IPS-18a (cell line): ENCODE results near the gene TAX1BP3.

Experiments
- H3K27ac ChIP-seq: one replicate; pipeline ENCODE4 v1.5.1; 2013; ENCODE audit warnings: low read length
- H3K27me3 ChIP-seq: one replicate; pipeline ENCODE4 v1.6.1; 2013; ENCODE audit warnings: mild to moderate bottlenecking, low read length; ENCODE audit not compliant: control insufficient read depth, insufficient read depth
- H3K36me3 ChIP-seq: one replicate; pipeline ENCODE4 v1.6.1; 2013; ENCODE audit warnings: low read depth, low read length; ENCODE audit not compliant: control insufficient read depth
- H3K4me1 ChIP-seq: one replicate; pipeline ENCODE4 v1.6.1; 2013; ENCODE audit warnings: low read depth, low read length; ENCODE audit not compliant: control insufficient read depth
- H3K4me3 ChIP-seq: one replicate; pipeline ENCODE4 v1.5.1; 2013; ENCODE audit warnings: low read length
- H3K9ac ChIP-seq: one replicate; pipeline ENCODE4 v1.6.1; 2013; ENCODE audit warnings: mild to moderate bottlenecking, low read length, moderate library complexity
- H3K9me3 ChIP-seq: one replicate; pipeline ENCODE4 v1.6.1; 2013; ENCODE audit warnings: low read depth, low read length; ENCODE audit not compliant: control insufficient read depth

TAX1BP3 gene

DNA sequence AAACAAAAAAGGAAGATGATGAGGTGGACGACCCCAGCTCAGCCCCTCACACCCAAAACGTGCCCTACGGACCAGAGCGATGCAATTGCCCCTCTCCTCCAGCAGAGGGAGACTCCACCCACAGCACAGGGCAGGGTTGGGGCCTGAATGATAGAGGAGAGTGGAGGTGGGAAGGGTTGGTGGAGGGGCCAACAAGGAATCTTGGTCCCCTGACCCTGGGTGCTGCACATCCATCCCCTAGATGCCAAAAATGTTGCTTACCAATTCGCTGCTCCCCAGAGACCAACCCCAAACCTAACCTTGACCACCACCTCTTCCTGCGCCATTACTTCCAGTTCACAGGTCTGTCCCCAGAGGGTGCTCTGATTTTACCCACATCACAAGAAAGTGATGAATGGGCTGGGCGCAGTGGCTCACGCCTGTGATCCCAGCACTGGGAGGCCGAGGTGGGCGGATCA, 14.7 kb upstream of the TAX1BP3 start:
- no peaks in the 10 kb centered on the region for H3K9me3 ChIP-seq
- no peak overlapping the region for H3K9ac ChIP-seq
- H3K4me1 ChIP-seq: peaks cover 2% of the 10 kb centered on the region
- no peaks in the 10 kb centered on the region for H3K27me3 ChIP-seq
- no peaks in the 10 kb centered on the region for H3K36me3 ChIP-seq
- H3K4me3 ChIP-seq: no peak overlapping the region
- H3K27ac ChIP-seq: no peak overlapping the region

DNA sequence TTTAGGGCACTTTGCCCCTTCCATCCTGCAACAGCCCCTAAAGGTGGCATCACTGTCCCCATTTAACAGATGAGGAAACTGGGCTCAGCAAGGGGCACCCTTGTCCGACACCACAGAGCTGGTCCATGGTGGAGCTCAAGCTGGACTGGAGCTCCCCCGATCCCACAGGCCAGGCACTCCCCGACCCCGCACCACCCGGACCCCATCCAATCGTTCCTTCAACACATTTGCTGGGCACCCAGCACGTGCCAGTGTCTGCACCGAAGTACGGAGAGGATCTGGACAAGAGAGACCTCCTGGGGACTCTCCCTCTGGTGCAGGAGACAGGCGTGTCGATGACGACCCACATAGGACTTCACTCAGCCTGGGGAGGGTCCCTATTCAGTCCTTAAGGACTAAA, 13.7 kb upstream of the TAX1BP3 start:
- no peaks in the 10 kb centered on the region for H3K36me3 ChIP-seq
- H3K27ac ChIP-seq: no peak overlapping the region
- H3K27me3 ChIP-seq: no peaks in the 10 kb centered on the region
- peaks cover 6% of the 10 kb centered on the region for H3K4me1 ChIP-seq
- no peak overlapping the region for H3K4me3 ChIP-seq
- H3K9ac ChIP-seq: no peak overlapping the region
- no peaks in the 10 kb centered on the region for H3K9me3 ChIP-seq

DNA sequence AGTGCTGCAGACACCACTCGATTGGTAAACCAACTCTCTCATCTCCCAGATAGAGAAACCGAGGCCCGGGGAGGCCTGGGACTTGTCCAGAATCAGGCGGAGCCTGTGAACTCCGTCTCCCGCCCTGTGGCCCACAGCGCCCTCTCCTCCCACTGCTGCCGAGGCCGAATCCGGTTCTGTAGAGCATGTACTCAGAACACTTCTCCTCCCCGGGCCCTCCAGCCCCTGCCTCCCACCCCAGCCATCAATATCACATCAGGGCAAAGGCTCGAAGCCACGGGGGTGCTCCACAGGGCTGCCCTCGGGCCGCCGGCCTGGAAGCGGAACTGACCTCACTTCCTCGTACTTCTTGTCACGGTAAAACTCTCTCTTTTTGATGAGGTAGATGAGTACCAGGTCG, 13.2 kb upstream of the TAX1BP3 start:
- no peak overlapping the region for H3K9ac ChIP-seq
- no peaks in the 10 kb centered on the region for H3K27me3 ChIP-seq
- H3K27ac ChIP-seq: no peak overlapping the region
- H3K4me3 ChIP-seq: no peak overlapping the region
- H3K36me3 ChIP-seq: no peaks in the 10 kb centered on the region
- H3K4me1 ChIP-seq: peaks cover 6% of the 10 kb centered on the region
- H3K9me3 ChIP-seq: no peaks in the 10 kb centered on the region

DNA sequence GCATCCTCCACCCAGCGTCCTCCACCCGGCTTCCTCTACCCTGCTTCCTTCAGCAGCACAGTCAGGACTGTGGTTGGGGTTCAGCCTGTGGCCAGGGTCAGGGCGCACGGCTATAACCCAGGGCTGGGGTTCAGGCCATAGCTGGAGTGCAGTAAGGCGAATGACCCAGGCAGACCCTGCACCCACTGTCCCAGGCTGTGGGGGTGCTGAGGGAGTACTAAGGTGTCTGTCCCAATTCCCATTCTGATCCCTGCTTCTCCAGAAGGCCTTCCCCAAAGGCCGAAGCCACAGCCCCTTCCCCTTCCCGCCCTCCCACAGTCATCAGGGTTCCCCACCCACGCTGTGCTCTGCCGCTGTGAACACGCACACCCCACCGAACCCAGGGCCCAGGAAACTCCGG, 12.7 kb upstream of the TAX1BP3 start:
- H3K9me3 ChIP-seq: no peaks in the 10 kb centered on the region

DNA sequence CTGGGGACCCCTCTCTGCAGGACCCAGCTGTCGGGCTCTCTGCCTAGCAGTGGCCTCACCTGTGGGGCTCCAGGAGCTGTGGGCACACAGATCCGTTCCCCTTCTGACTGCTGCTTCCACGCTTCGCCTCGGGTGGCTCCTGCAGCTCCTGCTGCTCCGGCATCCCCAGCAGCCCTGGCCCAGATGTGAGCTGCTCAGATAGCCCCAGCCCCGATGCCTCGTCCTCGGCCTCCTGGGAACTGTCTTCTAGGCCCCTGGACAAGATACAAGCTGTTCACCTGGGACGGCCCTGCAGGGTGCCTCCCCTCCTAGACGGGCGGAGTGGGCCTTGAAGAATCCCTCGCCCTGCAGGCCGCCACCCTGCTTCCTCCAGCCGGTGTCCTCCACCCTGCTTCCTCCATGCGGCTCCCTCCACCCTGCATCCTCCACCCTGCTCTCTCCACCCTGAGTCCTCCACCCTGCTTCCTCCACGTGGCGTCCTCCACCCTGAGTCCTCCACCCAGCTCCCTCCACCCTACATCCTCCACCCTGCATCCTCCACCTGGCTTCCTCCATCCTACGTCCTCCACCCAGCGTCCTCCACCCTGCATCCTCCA, 11.3 kb upstream of the TAX1BP3 start:
- no peaks in the 10 kb centered on the region for H3K36me3 ChIP-seq
- H3K27ac ChIP-seq: no peak overlapping the region
- no peak overlapping the region for H3K4me3 ChIP-seq
- no peaks in the 10 kb centered on the region for H3K27me3 ChIP-seq
- peaks cover 6% of the 10 kb centered on the region for H3K4me1 ChIP-seq
- H3K9me3 ChIP-seq: no peaks in the 10 kb centered on the region
- no peak overlapping the region for H3K9ac ChIP-seq

More for the DNA sequence above, 12.7 kb upstream of the TAX1BP3 start:
- Histone ChIP-seq H3K9ac (no peak overlapping the region), H3K4me1 (peaks cover 6% of the 10 kb centered on the region), H3K36me3 (no peaks in the 10 kb centered on the region), H3K27me3 (no peaks in the 10 kb centered on the region), H3K4me3 (no peak overlapping the region), H3K27ac (no peak overlapping the region)

DNA sequence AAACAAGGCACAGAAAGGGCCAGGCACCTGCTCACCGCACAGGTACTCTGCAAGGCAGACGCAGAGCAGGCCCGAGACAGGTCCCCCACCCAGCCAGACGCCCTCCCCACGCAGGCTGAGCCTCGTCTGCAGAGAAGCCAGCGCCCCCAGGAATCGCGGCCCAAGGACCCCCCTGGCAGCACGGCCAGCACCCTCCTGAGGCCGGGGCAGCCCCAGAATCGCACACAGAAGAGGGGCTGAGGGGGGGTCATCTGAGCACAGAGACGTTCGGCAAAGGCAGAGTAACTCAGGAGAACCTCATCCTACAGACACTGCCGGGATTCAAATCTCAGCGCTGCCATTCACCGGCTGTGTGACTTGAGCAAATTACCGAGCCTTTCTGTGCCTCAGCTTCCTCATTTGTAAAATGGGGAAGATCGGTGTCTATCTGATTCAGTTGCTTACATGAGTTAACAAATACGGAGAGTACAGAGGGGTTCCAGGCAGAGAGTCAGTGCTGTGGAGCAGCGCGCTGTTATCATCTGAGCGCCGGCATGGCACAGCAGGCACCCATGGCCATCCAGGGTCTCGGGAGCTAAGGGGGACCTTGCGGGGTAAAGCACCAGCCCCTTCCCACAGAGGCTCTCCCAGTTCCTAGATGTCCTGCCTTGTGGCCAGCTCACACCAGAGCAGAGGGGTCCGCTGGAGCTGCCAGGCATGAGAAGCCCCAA, 10.6 kb upstream of the TAX1BP3 start:
- Histone ChIP-seq H3K9ac (no peak overlapping the region), H3K4me1 (peaks cover 6% of the 10 kb centered on the region), H3K9me3 (no peaks in the 10 kb centered on the region), H3K27me3 (no peaks in the 10 kb centered on the region), H3K27ac (no peak overlapping the region), H3K4me3 (no peak overlapping the region), H3K36me3 (no peaks in the 10 kb centered on the region)

DNA sequence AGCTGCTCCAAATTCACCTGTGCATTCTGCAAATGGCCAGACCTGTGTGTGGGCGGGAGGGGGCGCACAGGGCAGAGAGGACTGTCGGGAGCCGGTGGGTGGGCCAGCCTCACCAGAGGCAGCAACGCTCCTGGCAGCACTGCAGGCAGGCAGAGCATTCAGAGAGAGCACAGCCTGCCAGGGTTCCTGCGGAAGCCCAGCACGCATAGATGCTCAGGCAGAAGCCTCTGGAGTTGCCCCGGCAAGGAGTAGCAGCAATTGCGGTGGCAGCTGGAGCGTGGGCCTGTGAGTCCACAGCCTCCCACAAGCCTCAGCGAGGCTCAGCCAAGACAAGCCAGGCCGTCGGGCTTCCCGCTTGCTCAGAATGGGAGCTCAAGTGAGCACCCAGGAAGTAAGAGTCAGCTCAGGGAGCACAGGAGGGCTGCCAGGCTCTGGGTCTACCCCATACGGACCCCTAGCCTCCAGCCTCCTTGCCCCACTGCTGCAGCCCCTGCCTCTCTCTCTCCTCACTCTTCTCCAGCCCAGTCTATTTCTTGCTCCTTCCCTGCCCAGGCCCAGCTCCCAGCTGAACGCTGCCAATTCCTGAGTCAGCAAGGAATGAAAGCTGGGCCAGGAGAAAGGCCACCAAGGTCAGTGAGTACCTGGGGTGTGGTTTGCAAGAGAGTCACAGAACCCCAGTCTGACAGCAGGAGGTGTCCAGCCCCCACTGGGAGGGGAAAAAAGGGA, 9.9 kb upstream of the TAX1BP3 start:
- no peaks in the 10 kb centered on the region for H3K27me3 ChIP-seq
- H3K9ac ChIP-seq: no peak overlapping the region
- no peaks in the 10 kb centered on the region for H3K36me3 ChIP-seq
- no peaks in the 10 kb centered on the region for H3K9me3 ChIP-seq
- H3K27ac ChIP-seq: no peak overlapping the region
- H3K4me1 ChIP-seq: peaks cover 6% of the 10 kb centered on the region
- H3K4me3 ChIP-seq: no peak overlapping the region

DNA sequence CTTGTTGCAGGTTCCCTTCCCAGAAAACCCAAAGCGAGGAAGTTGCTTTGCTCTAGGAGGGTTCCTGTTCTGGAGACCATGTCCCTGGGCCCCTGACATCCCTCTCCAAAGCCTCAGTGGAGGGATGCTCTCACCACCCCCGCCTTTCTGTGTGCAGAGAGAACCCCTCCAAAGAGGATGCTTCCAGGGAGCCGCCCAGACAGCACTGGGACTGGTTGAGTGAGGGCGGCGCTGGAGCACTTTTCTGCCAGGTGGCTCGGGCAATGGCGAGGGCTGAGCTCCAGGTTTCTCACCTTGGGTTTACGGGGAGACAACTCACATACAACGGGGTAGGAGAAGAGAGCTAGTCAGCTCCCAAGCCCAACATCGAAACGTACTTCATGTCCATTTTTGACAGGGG, 7.5 kb upstream of the TAX1BP3 start:
- Histone ChIP-seq H3K27ac (no peak overlapping the region), H3K27me3 (no peaks in the 10 kb centered on the region), H3K9ac (no peak overlapping the region), H3K4me1 (peaks cover 6% of the 10 kb centered on the region), H3K4me3 (no peak overlapping the region), H3K9me3 (no peaks in the 10 kb centered on the region), H3K36me3 (no peaks in the 10 kb centered on the region)

DNA sequence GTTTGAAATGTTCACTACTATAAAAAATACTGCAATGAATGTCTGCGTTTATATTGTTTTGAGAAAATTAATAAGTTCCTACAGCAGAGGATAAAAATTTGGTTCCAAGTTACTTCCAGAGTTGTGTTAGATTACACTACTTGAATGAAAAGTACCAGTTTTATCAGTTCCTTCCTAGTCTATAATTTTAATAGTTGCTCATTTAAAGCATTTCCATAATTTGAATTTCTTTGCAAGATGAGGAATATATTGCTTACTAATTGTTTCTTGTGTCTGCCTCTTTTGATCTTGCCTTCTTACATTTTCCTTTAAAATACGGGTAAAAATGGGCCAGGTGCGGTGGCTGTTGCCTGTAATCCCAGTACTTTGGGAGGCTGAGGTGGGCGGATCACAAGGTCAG, 4.2 kb upstream of the TAX1BP3 start:
- Histone ChIP-seq H3K27ac (no peak overlapping the region), H3K27me3 (no peaks in the 10 kb centered on the region), H3K9me3 (no peaks in the 10 kb centered on the region), H3K9ac (no peak overlapping the region), H3K36me3 (no peaks in the 10 kb centered on the region), H3K4me1 (peaks cover 3% of the 10 kb centered on the region), H3K4me3 (no peak overlapping the region)

DNA sequence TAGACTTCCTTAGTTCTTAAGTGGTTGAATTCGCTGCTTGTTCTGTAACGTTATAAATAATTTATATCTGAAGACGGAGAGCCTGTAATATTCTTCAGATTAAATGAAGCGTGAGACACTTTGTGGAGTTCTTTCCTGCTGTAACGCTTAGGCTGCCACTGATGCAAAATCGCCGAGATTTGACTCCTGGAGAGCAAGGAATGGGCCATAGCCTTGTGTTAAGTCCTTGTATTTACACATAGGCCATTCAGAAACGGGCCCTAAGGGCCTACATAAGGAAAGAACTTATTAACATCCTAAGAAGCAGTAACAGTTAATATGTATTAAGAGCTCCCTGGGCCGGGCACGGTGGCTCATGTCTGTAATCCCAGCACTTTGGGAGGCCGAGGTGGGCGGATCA, 1.2 kb upstream of the TAX1BP3 start:
- Histone ChIP-seq H3K27ac (no peak overlapping the region), H3K27me3 (no peaks in the 10 kb centered on the region), H3K36me3 (no peaks in the 10 kb centered on the region), H3K4me3 (peak overlapping the region; percentile 92), H3K9ac (peak overlapping the region; percentile 94), H3K9me3 (no peaks in the 10 kb centered on the region), H3K4me1 (peaks cover 3% of the 10 kb centered on the region)

DNA sequence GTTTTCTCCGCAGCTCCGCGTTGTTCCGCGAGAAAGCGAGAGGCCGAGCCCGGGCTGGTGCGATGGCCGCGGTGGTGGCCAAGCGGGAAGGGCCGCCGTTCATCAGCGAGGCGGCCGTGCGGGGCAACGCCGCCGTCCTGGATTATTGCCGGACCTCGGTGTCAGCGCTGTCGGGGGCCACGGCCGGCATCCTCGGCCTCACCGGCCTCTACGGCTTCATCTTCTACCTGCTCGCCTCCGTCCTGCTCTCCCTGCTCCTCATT, 638 bp upstream of the TAX1BP3 start:
- Histone ChIP-seq H3K9me3 (no peaks in the 10 kb centered on the region), H3K27me3 (no peaks in the 10 kb centered on the region), H3K36me3 (no peaks in the 10 kb centered on the region), H3K4me1 (peaks cover 3% of the 10 kb centered on the region), H3K27ac (peak overlapping the region; percentile 59), H3K9ac (peak overlapping the region; percentile 94), H3K4me3 (peak overlapping the region; percentile 92)
